Upper lobe of right lung (tissue), 1 donor: ENCODE data around the gene CDH12. TPM values are rescaled to one million over a fixed set of nuclear protein-coding genes. Genes with fewer than 3 reads are reported as not detected.

Experiments
- ATAC-seq: fragments of 200-7000 bp; cut with Tn5 transposase; one replicate; pipeline ENCODE4 v1.9.1; 2020; ENCODE audit warnings: mild to moderate bottlenecking, moderate library complexity
- DNase-seq: peaks from one replicate; pipeline ENCODE4 v3.0.0-alpha.2; 2020
- H3K27ac ChIP-seq: fragments of 200-600 bp; one replicate; pipeline ENCODE4 v1.8.0; 2022
- H3K27me3 ChIP-seq: fragments of 200-600 bp; one replicate; pipeline ENCODE4 v1.8.0; 2022; ENCODE audit warnings: mild to moderate bottlenecking
- H3K36me3 ChIP-seq: fragments of 200-600 bp; one replicate; pipeline ENCODE4 v1.8.0; 2022
- H3K4me1 ChIP-seq: fragments of 200-600 bp; one replicate; pipeline ENCODE4 v1.8.0; 2022
- H3K4me3 ChIP-seq: fragments of 200-600 bp; one replicate; pipeline ENCODE4 v1.8.0; 2022; ENCODE audit warnings: mild to moderate bottlenecking
- H3K9me3 ChIP-seq: fragments of 200-600 bp; one replicate; pipeline ENCODE4 v1.8.0; 2022
- intact Hi-C: fragments of 100-400 bp; cut with DNase I; formaldehyde crosslinking; loops from one replicate; pipeline ENCODE4 v1.11.0; 2022
- total RNA-seq: library from RNA; stranded (reverse); fragmentation: NEBNext Ultra II Directional; extraction: Animal tissue kit (Norgen Biotek cat#: 25700); gene quantifications from one replicate; pipeline ENCODE4 v1.2.1, GENCODE V29; 2021
- TF ChIP-seq, protein P1 (sequence below): fragments of 200-600 bp; IDR thresholded peaks from one replicate; pipeline ENCODE4 v1.8.0; 2022; ENCODE audit warnings: antibody characterized with exemption
- donor health status: DM: no; HTN: yes; CAD: no; lungs with severe emphysema.

Gene CDH12
- total RNA-seq, 1 donor from 2014 or later: not detected

GRCh38 chr5:21711866-21712758 lies 1141.0 kb downstream of the CDH12 start:
- TF ChIP-seq, protein P1, sequence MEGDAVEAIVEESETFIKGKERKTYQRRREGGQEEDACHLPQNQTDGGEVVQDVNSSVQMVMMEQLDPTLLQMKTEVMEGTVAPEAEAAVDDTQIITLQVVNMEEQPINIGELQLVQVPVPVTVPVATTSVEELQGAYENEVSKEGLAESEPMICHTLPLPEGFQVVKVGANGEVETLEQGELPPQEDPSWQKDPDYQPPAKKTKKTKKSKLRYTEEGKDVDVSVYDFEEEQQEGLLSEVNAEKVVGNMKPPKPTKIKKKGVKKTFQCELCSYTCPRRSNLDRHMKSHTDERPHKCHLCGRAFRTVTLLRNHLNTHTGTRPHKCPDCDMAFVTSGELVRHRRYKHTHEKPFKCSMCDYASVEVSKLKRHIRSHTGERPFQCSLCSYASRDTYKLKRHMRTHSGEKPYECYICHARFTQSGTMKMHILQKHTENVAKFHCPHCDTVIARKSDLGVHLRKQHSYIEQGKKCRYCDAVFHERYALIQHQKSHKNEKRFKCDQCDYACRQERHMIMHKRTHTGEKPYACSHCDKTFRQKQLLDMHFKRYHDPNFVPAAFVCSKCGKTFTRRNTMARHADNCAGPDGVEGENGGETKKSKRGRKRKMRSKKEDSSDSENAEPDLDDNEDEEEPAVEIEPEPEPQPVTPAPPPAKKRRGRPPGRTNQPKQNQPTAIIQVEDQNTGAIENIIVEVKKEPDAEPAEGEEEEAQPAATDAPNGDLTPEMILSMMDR: no peak
- no peaks in the 10 kb centered on the region for H3K36me3 ChIP-seq
- no peak overlapping the region for H3K4me3 ChIP-seq
- H3K9me3 ChIP-seq: no peaks in the 10 kb centered on the region
- ATAC-seq (no peak), DNase-seq (no peak)
- intact Hi-C loops: no loop called here
- H3K27me3 ChIP-seq: no peaks in the 10 kb centered on the region
- H3K4me1 ChIP-seq: no peaks in the 10 kb centered on the region
- H3K27ac ChIP-seq: no peak overlapping the region

DNA sequence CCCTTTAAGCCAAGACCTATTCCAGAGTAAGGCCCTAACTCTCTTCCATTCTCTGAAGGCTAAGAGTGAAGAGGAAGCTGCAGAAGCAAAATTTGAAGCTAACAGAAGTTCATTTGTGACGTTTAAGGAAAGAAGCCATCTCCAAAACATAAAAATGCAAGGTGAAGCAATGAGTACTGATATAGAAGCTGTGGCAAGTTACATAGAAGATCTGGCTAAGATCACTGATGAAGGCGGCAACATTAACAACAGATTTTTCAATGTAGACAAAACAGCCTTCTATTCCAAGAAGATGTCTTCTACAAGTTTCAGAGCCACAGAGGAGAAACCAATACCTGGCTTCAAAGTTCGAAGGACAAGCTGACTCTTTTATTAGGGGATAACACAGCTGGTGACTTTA lies 1143.4 kb downstream of the CDH12 start:
- H3K4me1 ChIP-seq: no peaks in the 10 kb centered on the region
- intact Hi-C loops: no loop called here
- H3K4me3 ChIP-seq: no peak overlapping the region
- ATAC-seq (no peak), DNase-seq (no peak)
- no peaks in the 10 kb centered on the region for H3K27me3 ChIP-seq
- no peak overlapping the region for H3K27ac ChIP-seq
- TF ChIP-seq, protein P1: no peak
- no peaks in the 10 kb centered on the region for H3K9me3 ChIP-seq
- H3K36me3 ChIP-seq: no peaks in the 10 kb centered on the region

DNA sequence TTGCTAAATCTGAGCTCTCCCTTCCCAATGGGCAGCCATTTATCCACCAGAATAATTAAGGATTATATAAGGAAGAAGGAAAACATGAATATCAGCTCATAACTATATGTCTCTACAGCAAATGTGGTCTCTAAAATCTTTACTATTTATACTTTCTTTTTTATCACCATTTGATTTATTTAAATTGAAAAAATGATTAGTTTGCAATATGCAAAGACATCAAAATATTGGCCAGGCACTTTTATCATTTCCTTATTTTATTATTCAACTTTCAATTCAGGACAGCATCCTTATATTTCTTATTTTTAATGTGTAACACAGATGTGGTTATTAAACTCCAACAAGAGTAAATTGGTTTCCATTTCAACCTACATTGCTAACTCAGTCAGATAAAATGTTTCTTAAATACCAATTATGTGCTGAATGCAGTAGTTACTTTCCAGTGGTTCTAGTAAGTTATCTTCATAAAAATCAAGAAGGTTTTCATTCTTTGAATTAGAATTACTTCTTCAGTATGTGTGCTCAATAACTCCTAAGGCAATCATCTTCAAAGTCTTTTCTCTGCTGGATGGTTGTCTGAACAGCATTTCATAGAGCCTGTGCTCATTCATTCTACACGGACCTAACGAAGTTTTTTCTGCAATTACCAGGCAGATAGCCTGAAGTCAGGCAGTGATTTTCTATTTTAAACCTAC lies 1148.0 kb downstream of the CDH12 start:
- intact Hi-C loops: no loop called here
- TF ChIP-seq, protein P1: no peak
- Histone ChIP-seq H3K36me3 (no peaks in the 10 kb centered on the region), H3K9me3 (no peaks in the 10 kb centered on the region), H3K4me1 (no peaks in the 10 kb centered on the region), H3K4me3 (no peak overlapping the region), H3K27me3 (no peaks in the 10 kb centered on the region), H3K27ac (no peak overlapping the region)
- DNase-seq (no peak), ATAC-seq (no peak)

DNA sequence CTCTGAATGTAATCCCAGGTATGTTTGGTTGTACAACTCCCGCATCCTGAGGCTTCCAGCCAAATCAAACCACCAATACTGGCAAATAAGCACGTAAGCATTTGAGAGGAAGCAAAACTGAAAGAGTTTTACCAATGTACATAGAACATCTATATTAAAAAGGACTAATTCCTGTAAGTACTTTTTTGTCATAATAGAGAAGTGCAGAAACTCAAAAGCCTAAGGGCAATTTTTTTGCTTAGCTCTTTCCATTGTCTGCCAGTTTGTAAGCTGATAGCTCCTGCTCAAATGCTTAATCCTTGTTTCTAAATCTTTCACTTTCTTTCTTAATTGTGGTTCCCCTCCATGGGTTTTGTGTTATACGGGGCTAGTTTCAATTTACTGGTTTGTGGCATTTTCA lies 1151.8 kb downstream of the CDH12 start:
- Histone ChIP-seq H3K4me1 (no peaks in the 10 kb centered on the region), H3K36me3 (no peaks in the 10 kb centered on the region), H3K27ac (no peak overlapping the region), H3K4me3 (no peak overlapping the region), H3K9me3 (no peaks in the 10 kb centered on the region), H3K27me3 (no peaks in the 10 kb centered on the region)
- TF ChIP-seq, protein P1: no peak
- DNase-seq: no peak
- intact Hi-C loops: no loop called here
- ATAC-seq: no peak
